Hippocampal formation (tissue), 2 donors: Measurements from ENCODE around the gene NRN1L.

ENCODE experiments used
- DNase-seq, 2 donors: peaks; one replicate each; lab custom pipeline; 2025; lab: John Stamatoyannopoulos, UW

Gene NRN1L

DNA sequence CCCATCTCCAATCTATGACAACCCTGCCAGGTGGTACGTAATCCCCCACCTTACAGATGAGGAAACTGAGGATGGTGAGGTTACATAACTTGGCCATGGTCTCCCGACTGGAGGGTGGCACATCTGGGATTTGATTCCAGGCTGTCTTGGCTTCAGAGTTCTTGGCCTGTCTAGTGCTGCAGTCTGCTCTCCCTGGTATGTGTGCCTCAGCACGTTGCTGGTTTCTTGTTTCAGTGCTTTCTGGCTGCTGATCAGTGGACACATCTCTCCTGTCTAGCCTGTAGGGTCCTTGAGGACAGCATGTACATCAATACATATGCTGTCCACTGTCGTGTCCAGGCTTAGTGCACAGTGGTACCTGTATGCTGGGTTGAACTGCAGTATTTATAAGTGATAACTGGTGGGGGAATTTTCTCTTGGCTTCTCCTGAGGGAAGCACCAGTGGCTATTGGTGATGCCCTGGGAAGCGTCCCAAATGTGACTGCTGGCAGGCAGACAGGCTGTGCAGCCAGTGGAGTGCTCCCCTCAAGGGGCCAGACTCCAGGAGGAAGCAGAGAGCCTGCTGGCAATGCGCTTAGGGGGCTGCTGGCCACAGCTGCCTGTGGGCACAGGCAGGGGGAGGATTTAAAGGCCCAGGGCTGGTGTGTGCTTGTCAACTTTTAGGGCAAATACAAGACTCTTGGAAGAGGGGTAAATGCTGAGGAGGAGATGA lies 32.6 kb downstream of the NRN1L start:
- peak in 1 of 2 donors; percentile 50 for DNase-seq

DNA sequence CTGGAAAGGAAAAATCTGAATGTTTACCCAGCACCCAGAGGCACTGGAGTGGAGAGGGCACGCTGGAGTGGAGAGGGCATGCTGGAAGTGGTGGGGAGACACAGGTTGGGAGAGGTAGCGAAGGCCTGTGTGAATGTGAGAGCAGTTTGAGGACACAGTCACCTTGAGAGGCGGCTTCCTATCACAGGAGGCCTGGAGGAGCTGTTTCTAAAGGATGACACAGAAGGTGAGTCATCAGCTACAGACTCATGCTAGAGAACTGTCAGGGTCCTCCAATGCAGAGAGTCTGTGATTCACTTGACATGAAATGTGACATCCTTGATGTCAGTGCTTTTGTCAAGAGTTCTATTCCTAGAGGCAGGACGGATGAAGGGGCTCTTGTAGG lies 33.2 kb downstream of the NRN1L start:
- DNase-seq: no peak

DNA sequence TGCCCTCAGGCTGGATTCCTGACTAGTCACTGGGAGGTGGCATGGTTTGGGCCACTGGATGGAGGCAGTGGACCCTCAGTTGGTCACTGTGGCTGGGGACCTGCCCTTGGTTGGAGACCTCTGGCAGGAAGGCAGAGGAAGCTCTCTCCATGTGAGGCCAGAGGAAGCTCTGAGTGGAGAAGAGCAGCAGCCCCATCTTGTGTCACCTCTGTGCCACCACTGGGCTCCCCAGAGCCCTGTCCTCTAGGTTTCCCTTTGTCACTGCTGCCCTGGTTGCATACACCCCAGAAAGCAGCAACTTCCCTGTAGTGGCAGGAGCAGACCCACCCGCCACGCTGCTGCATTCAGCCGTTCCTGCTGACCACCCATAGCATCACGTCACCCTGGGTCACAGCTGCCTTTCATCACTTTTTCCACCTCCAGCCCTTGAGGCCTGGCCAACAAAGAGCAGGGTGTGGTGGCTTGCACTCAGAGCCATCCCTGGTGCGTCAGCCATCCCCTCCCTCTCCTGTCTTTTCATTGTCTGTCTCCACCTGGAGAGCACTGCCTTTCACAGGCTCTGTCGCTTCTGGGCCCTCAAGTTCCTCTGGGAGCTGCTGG lies 35.0 kb downstream of the NRN1L start:
- DNase-seq: no peak

DNA sequence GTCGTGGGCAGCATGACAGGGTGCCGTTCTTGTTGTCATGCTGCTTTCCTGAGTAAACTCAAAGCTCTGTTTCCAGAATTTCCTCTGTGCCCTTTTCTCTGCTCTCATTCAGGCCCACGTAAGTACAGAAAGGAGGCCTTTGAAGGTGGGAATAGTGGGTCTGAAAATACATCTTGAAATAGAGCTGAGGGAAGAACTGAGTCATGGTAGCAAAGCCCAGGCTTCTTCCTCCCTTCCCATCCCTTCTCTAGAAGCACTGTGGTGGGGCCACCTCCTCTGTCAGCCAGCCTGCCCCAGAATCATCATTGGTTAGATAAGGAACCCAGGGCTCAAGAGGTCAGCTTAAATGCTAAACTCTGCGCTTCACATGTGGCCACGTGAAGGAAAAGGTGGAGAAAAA lies 37.5 kb downstream of the NRN1L start:
- no peak for DNase-seq

DNA sequence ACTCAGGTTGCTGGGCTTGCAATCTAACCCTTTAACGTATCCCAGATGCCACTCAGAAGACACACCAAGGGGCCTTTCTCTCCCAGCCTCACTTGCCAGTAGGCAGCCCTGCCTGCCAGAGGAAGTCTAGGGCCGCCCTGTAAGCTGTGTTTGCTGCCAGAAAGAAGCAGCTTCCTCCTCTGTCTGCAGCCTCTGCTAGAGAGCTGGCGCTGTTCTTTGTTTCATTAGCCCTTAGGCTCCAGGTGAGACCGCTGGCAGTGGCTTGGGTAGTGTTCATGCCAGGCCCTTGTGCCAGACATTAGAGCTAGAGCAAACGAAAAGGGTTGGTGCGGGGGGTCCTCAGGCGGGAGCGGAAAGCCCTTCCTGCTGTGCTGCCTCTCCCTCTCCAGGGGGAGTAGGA lies 38.1 kb downstream of the NRN1L start:
- no peak for DNase-seq

DNA sequence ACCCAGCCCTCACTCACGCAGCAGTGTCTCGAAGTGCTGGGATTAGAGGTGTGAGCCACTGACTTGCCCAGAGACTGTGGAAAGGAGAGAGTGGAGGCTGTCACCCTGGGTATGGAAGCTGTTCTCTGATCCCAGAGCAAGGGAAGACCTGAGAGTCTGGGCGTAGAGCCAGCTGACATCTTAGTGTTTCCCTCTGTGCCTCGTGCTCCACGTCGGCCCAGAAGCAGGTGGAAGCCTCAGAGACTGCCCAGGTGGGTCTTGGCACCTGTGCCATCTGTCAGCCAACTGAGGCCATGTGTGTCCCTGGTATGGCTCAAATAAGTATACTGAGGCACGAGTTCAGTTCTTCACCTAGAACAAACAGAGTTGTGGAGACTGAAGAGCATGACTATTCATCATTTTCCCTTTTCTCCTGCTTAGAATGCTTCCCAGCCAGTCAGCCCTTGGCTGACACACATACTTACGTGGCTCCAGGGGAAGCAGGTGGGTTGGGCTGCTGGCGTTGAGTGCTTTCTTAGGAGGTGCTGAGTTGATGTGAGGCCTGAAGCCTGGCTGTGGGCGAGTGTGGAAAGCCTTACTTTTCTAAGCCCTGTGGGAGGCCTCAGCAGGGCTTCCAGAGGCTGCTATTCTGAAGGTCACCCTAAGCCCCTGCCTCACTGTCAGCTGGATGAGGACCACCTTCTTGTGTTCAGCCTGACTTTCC lies 38.9 kb downstream of the NRN1L start:
- DNase-seq: no peak

DNA sequence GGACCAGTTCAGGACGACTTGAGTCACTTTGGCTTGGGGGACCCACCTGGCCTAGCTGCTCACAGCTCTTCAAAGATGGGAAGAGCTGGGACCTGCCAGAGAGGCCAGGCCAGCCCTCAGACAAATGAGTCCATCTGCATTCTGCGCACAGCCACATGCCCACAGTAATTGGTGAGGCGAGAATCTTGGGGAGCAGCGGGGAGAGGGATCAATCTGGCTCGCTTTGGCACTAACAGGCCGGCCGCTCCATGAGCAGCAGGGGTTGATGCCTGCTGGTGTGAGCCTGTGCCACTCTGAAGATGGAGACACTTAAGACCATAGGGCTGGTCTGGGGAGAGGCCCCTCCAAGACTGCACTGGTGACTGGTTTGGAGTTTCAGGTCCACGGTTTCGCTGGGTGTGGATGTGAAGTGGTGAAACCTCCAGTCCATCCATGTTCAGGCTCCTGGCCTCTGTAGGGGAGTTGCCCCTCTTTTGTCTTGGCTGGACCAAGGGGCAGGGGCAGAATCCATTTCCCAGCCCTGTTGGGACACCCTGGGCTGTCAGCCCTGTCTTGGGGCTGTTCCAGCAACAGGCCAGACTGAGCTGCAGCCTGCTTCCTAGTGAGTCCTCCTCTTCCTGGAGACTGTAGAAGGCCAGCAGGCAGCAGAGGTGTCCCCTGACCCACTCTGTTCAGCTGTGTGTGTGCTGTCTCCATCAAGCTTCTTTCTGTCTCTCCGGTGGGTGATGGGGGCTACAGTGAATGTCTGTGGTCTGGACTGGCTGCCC lies 39.6 kb downstream of the NRN1L start:
- no peak for DNase-seq

DNA sequence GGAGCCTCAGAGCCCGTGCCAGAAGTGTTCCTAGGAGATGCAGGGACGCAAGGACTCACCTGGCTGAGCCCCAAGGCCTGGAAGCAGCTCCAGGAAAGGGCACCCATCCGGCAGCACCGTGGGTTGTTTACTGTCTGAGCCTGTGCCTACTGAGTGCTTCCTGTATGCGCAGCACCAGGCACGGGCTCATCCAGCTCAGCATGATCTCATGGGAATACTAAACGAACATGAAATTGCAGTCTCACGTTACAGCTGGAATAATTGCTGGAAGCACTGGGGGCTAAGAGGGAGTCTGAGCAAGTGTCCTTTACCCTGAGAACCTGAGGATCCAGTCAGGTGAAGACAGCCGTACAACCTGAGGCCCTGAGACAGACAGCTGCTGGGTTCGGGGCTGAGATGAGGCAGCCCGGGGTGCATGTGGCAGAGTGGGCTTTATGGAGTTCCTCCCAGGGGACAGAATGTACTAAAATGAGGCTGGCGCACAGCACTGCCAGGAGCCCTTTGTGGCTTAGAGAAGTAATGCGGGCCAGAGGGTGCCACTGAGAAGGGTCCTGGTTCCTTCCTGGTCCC lies 41.6 kb downstream of the NRN1L start:
- DNase-seq: peak in 1 of 2 donors; percentile 25

DNA sequence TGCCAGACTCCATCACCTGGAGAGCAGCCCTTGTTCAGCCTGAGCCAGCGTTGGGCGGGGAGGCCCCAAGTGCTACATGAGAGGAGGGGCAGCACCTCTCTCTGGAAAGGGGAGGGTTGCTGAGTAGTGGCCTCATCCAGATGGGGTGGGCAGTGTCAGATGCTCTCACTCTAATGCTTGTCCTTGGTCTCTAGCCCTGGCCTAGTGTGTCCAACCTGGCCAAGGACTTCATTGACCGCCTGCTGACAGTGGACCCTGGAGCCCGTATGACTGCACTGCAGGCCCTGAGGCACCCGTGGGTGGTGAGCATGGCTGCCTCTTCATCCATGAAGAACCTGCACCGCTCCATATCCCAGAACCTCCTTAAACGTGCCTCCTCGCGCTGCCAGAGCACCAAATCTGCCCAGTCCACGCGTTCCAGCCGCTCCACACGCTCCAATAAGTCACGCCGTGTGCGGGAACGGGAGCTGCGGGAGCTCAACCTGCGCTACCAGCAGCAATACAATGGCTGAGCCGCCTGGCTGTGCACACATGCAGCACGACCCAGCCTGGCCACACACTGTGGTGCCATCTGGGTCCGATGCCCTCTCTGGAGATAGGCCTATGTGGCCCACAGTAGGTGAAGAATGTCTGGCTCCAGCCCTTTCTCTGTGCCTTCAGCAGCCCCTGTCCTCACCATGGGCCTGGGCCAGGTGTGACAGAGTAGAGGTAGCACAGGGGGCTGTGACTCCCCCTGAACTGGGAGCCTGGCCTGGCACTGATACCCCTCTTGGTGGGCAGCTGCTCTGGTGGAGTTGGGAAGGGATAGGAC lies 42.7 kb downstream of the NRN1L start:
- DNase-seq: no peak

DNA sequence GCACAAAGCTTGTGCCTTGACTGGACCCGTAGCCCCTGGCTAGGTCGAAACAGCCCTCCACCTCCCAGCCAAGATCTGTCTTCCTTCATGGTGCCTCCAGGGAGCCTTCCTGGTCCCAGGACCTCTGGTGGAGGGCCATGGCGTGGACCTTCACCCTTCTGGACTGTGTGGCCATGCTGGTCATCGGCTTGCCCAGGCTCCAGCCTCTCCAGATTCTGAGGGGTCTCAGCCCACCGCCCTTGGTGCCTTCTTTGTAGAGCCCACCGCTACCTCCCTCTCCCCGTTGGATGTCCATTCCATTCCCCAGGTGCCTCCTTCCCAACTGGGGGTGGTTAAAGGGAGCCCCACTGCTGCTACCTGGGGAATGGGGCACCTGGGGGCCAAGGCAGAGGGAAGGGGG lies 43.5 kb downstream of the NRN1L start:
- no peak for DNase-seq

DNA sequence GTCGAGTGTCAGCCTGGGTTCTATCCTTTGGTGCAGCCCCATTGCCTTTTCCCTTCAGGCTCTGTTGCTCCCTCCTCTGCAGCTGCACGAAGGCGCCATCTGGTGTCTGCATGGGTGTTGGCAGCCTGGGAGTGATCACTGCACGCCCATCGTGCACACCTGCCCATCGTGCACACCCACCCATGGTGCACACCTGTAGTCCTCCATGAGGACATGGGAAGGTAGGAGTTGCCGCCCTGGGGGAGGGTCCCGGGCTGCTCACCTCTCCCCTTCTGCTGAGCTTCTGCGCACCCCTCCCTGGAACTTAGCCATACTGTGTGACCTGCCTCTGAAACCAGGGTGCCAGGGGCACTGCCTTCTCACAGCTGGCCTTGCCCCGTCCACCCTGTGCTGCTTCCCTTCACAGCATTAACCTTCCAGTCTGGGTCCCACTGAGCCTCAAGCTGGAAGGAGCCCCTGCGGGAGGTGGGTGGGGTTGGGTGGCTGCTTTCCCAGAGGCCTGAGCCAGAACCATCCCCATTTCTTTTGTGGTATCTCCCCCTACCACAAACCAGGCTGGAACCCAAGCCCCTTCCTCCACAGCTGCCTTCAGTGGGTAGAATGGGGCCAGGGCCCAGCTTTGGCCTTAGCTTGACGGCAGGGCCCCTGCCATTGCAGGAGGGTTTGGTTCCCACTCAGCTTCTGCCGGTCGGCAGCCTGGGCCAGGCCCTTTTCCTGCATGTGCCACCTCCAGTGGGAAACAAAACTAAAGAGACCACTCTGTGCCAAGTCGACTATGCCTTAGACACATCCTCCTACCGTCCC lies 44.1 kb downstream of the NRN1L start:
- DNase-seq: peak; percentile 60 to 62

DNA sequence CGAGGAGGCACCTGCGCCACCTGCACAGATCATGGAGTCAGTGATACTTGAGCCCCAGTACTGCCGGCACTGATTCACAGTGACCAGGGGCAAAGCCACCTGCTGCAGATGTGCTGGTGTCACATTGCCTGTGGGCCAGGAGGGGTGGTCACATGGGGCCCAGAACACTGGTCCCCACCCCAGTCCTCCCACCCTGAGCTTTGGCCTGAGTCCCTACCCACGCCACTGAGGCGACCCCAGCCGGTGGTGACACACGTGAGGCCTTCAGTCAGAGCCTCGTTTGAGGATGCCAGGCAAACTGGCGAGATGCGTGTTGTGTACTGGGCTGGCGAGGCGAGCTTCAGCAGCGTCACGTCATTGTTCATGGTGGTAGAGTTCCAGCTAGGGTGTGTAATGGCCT lies 45.5 kb downstream of the NRN1L start:
- no peak for DNase-seq

DNA sequence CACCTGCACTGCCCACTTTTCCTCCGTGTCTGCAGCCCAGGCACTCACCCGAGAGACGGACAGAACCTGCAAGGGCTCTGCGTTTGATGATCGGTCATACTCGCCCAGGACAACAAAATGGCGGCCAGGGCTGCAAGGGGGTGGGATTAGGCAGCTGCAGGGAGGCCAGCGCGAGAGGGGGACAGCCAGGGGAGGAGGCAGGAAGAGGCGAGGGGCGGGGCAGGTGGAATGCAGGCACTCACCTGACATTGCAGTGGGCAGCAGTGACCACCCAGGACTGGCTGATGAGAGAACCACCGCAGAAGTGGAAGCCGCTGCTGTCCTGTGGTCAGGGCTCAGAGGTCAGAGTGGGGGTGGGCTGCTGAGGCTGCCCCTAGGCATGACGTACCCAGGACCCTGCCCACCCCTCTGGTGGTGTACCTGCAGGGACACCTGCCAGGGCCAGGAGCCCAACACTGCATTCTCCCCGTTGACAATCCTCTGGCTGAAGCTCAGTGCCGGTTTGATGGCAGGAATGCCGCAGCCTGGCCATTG lies 46.1 kb downstream of the NRN1L start:
- DNase-seq: no peak

DNA sequence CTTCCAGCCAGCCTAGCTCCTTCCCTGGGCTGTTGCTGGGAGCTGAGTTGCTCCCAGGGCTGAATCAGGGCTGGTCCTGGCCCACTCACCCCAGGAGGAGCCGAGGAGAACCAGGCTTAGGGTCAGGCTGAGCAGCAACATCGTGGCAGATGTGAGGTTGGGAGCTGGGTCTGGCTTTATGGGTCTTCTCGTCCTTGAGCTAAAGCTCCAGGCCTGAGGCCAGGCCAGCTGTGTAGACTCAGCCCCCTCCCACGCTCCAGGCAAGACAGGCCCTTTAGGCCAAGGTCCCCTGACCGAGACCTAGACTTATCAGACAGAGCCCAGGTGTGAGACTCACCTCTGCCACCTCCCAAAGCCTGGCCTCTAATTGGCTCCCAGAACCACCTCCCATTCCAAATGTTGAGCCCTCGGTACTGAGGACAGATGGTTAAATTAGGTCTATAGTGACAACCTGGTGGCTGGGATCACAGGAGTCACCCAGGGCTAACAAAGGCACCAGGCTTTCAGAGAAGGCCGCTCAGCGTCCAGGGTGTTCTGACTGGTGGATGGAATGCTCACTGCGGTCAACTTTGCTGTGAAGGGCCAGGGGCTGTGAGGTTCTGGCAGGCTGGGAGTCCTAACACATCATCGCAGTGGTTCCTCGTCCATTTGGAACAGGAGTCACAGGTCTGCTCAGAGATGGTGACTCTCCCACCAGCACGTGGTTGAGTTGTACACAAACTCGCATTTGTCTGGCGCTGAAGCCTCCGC lies 47.2 kb downstream of the NRN1L start, which contains the start of gene CTRL:
CTRL (minus strand) TSS at position 151 of the 750 bp plus-strand sequence; CDS start at position 141, 10 bp downstream.
- DNase-seq: no peak

DNA sequence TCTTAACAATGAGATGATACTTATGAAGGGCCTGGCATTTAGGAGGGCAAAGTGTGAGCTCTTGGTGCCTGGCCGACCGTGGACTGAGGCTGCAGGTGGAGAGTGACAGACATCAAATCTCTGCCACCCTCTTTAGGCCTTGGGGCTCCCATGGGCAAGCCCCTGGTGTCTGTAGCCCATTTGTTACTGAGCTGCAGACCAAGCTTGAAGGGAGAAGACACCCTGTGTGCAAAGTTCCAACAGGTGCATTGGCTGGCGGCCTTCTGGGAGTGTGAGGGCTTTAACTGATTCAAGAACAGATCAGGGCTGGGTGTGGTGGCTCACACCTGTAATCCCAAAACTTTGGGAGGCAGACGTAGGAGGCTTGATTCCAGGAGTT lies 47.8 kb downstream of the NRN1L start:
- DNase-seq: no peak

DNA sequence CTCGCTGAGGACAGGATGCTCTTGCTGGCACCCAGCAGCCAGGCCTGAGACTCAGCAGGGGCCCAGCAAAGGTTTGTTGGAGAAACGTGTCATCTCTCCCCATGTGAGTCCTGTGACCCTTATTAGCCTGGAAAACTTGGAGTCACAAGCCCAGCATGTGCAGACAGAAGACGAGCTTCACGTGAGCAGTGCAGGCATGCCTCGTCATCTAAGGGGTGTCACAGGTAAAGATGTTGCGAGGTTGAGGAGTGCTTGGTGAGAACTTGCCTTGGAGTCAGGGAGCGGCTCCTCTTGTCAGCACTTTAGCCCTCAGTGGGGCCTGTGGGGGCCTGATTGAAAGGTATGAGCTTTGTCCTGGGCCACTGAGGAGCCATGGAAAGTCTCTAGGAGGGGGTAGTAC lies 49.1 kb downstream of the NRN1L start:
- DNase-seq: no peak

DNA sequence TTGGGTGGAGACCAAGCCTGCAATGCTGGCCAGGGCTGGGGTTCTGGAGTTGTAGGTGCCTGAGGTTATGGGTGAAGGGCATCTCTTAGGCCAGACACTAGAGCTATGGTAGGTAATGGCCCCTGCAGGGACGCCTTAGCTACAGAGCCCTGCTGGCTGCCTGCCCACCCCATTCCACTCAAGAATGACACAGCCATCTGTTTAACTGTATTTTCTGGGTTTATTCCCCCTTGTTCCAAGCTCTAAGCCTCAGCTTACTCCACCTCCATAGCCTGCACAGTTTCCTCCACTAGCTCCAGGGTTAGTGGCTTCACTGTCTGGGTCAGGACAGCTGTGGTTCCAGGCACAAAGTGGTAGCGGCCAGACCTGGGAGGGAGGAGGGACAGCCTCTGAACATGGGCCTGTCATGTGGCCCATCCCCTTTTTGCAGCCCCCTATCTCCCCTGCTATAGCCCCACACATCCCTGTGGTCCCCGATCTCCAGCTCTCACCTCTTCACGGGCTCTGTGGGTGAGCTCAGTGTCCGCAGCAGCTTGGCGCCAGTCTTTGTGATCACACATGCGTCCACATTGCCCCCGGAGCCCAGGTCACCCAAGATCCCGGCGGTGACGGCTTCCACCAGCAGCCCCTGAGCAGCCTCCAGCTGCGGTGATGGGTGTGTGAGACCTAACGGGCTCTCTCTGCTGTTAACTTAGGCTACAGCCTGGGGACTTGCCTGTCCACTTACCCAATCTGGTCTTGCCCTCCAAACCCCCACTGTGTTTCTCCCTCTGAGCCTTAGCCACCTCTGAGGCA lies 49.8 kb downstream of the NRN1L start:
- no peak for DNase-seq

DNA sequence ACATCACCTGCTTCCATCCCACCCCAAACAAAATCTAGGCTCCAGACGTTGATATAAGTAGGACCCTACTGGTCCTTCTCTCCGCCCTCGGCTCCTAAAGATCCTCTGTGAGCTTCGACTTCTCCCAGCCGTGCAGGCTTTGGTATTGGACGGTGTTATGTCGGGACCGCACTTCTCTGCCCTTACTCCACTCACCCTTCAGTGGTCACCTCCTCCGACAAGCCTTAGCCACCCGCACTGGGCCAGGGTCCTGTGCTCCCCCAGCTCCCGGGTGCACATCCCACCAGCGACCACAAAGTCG lies 50.4 kb downstream of the NRN1L start:
- no peak for DNase-seq
